ENCODE data around the gene IER3.

DNA sequence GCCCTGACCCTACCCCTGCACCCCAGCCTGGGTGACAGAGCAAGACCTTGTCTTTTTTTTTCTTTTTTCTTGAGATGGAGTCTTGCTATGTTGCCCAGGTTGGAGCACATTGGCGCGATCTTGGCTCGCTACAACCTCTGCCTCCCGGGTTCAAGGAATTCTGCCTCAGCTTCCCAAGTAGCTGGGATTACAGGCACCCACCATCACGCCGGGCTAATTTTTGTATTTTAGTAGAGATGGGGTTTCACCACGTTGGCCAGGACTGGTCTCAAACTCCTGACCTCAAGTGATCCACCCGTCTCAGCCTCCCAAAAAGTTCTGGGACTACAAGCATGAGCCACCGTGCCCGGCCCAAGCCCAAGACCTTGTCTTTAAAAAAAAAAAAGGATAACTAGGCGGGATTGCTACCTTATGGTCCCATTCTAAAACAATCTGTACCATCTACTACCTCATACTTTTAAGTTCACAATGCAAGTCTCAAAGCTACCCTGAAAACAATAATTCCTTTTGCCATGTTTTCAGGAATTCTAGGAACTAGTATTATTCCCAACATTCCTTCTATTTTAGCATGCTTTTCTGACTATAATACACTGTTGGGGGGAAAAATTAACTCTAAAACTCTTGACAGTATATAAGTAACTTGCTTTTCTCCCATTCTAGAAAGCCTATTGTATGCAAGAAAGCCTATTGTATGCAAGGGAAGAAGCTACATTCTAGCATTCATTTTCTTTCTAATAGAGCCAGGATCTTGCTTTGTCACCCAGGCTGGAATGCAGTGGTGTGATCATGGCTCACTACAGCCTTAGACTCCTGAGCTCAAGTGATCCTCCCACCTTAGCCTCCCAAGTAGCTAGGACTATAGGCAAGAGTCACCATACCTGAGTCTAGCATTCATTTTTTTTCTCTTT lies 17.6 kb downstream of the IER3 start:
- TF ChIP-seq, protein P1, sequence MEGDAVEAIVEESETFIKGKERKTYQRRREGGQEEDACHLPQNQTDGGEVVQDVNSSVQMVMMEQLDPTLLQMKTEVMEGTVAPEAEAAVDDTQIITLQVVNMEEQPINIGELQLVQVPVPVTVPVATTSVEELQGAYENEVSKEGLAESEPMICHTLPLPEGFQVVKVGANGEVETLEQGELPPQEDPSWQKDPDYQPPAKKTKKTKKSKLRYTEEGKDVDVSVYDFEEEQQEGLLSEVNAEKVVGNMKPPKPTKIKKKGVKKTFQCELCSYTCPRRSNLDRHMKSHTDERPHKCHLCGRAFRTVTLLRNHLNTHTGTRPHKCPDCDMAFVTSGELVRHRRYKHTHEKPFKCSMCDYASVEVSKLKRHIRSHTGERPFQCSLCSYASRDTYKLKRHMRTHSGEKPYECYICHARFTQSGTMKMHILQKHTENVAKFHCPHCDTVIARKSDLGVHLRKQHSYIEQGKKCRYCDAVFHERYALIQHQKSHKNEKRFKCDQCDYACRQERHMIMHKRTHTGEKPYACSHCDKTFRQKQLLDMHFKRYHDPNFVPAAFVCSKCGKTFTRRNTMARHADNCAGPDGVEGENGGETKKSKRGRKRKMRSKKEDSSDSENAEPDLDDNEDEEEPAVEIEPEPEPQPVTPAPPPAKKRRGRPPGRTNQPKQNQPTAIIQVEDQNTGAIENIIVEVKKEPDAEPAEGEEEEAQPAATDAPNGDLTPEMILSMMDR (IDR thresholded peaks at IDR 0.05), result no peak
- TF ChIP-seq MAZ (IDR thresholded peaks at IDR 0.05; ENCODE audit: borderline replicate concordance, low read depth, low read length), result no peak
